CD4-positive, alpha-beta T cell treated with Interferon gamma for 1 hour (primary cell): ENCODE measurements around the gene ADSS1.
A peak's percentile ranks its signal among the peaks of the same experiment; 100 is the strongest.

Source experiments
- DNase-seq: peaks from one replicate; pipeline ENCODE4 v3.0.0-alpha.2; 2020

ADSS1 gene

GRCh38 chr14:104723651-104724406 is at the start of gene ADSS1:
TSS of gene ADSS1 (plus strand) at chr14:104724229. CDS start at chr14:104724271, 42 bp downstream.
- DNase-seq = peak; percentile 52

GRCh38 chr14:104675447-104675846 is 48.6 kb upstream of the ADSS1 start:
- DNase-seq = no peak

GRCh38 chr14:104676130-104676693 is 47.8 kb upstream of the ADSS1 start:
- DNase-seq = no peak

GRCh38 chr14:104676694-104677511 is 47.1 kb upstream of the ADSS1 start:
- DNase-seq = peak; percentile 26

GRCh38 chr14:104677512-104678332 is 46.3 kb upstream of the ADSS1 start:
- DNase-seq = peak; percentile 57

- DNase-seq = no peak
These were observed 45.7 kb upstream of the ADSS1 start for GRCh38 chr14:104678346-104678745.

GRCh38 chr14:104678901-104679705 is 44.9 kb upstream of the ADSS1 start:
- no peak for DNase-seq

GRCh38 chr14:104680056-104680805 is 43.8 kb upstream of the ADSS1 start:
- no peak for DNase-seq

GRCh38 chr14:104680806-104681688 is 43.0 kb upstream of the ADSS1 start:
- peak; percentile 46 for DNase-seq

GRCh38 chr14:104681689-104682074 is 42.3 kb upstream of the ADSS1 start:
- no peak for DNase-seq

GRCh38 chr14:104682107-104682593 is 41.9 kb upstream of the ADSS1 start:
- no peak for DNase-seq

- no peak for DNase-seq
These were observed 40.2 kb upstream of the ADSS1 start for GRCh38 chr14:104683653-104684448.

- DNase-seq = no peak
These were observed 39.6 kb upstream of the ADSS1 start for GRCh38 chr14:104684449-104684821.

- no peak for DNase-seq
These were observed 38.6 kb upstream of the ADSS1 start for GRCh38 chr14:104685216-104685997.

GRCh38 chr14:104685998-104686610 is 37.9 kb upstream of the ADSS1 start:
- no peak for DNase-seq

GRCh38 chr14:104686624-104687517 is 37.2 kb upstream of the ADSS1 start:
- DNase-seq = no peak
